Upper lobe of left lung (tissue), 6 donors: ENCODE results near the gene CDY2A. TPM values are rescaled to one million over a fixed set of nuclear protein-coding genes. Genes with fewer than 3 reads are reported as not detected.
"Not testable (repeated sequence)": the region's sequence is repeated elsewhere in the genome, so short reads cannot be mapped to it uniquely, and the experiment has no call there.

Experiments used
- ATAC-seq, 2 donors: fragments of 200-7000 bp; cut with Tn5 transposase; one replicate each; pipeline ENCODE4 v1.9.1; 2022; ENCODE audit warnings: mild to moderate bottlenecking in 2 of 2, moderate library complexity in 2 of 2; ENCODE audit not compliant: low FRiP score in 2 of 2
- DNase-seq, 2 donors: peaks; one replicate each; pipeline ENCODE4 v3.0.0-alpha.2; 2019 to 2020
- H3K27ac ChIP-seq, 4 donors: fragments of 200-600 bp; sonication (generic); one replicate each; pipeline ENCODE4 v1.5.1; 2016 to 2019
- H3K27me3 ChIP-seq, 4 donors: fragments of 200-600 bp; sonication (generic); one replicate each; pipeline ENCODE4 v1.5.1; 2017 to 2019
- H3K36me3 ChIP-seq, 4 donors: fragments of 200-600 bp; sonication (generic); one replicate each; pipeline ENCODE4 v1.5.1; 2016 to 2019
- H3K4me1 ChIP-seq, 4 donors: fragments of 200-600 bp; sonication (generic); one replicate each; pipeline ENCODE4 v1.5.1; 2018 to 2019
- H3K4me3 ChIP-seq, 4 donors: fragments of 200-600 bp; sonication (generic); one replicate each; pipeline ENCODE4 v1.5.1; 2017 to 2019; ENCODE audit warnings: mild to moderate bottlenecking in 2 of 4, moderate library complexity in 1 of 4
- H3K9me3 ChIP-seq, 4 donors: fragments of 200-600 bp; sonication (generic); one replicate each; pipeline ENCODE4 v1.5.1; 2018 to 2019
- WGBS, 2 donors: methylation state at CpG; one replicate each; pipeline ENCODE4 v1.1.5; 2017 to 2018; 5-methylcytosine and 5-hydroxymethylcytosine counted together
- total RNA-seq, 6 donors: library from RNA; depleted of rRNA in 4 of 6; stranded (reverse); fragments of >200 nt in 4 of 6; gene quantifications; one replicate each; pipeline versions ENCODE4 v1.1.0 to v1.2.1, GENCODE V29; 2016 to 2021
- donor health status: DM: no; HTN: no; CAD: no; lungs with moderate emphysema.
- donor health status: DM: no; HTN: yes; CAD: no; lungs with severe emphysema.

Gene CDY2A
- not detected for total RNA-seq

GRCh38 chrY:18025487-18025886 is at the start of gene CDY2A:
CDY2A (plus strand) TSS chrY:18025787; CDS start chrY:18026115, 328 bp downstream.
- not testable (repeated sequence) for DNase-seq, ATAC-seq, H3K27me3 ChIP-seq, H3K9me3 ChIP-seq, H3K4me3 ChIP-seq, H3K36me3 ChIP-seq, H3K27ac ChIP-seq, H3K4me1 ChIP-seq
- WGBS, 2 donors = no CpG with 5 or more reads among the region's 2 CpGs

GRCh38 chrY:17997586-17997985 is 28.0 kb upstream of the CDY2A start:
- not testable (repeated sequence) for H3K36me3 ChIP-seq, H3K27me3 ChIP-seq, H3K9me3 ChIP-seq, H3K4me1 ChIP-seq, H3K4me3 ChIP-seq, DNase-seq, ATAC-seq, H3K27ac ChIP-seq
- no CpG with 5 or more reads among the region's 3 CpGs for WGBS, 2 donors

- not testable (repeated sequence) for H3K9me3 ChIP-seq, ATAC-seq, H3K4me1 ChIP-seq, H3K36me3 ChIP-seq, H3K27ac ChIP-seq, H3K4me3 ChIP-seq, DNase-seq, H3K27me3 ChIP-seq
- WGBS, 2 donors = no CpG with 5 or more reads among the region's 2 CpGs
These were observed 27.3 kb upstream of the CDY2A start for GRCh38 chrY:17998266-17998665.

GRCh38 chrY:18023897-18024296 is 1.7 kb upstream of the CDY2A start:
- not testable (repeated sequence) for H3K4me1 ChIP-seq, DNase-seq, H3K9me3 ChIP-seq, H3K4me3 ChIP-seq, H3K27me3 ChIP-seq, H3K36me3 ChIP-seq, H3K27ac ChIP-seq
- peak in 1 of 2 donors; percentile 72 for ATAC-seq
- no CpG with 5 or more reads among the region's 2 CpGs for WGBS, 2 donors

GRCh38 chrY:18028845-18029244 is 3.3 kb downstream of the CDY2A start:
- H3K4me1 ChIP-seq, DNase-seq, H3K27ac ChIP-seq, H3K4me3 ChIP-seq, H3K36me3 ChIP-seq, H3K9me3 ChIP-seq, H3K27me3 ChIP-seq, ATAC-seq: not testable (repeated sequence)
- WGBS, 2 donors = no CpG with 5 or more reads among the region's 1 CpG

GRCh38 chrY:18030178-18030577 is 4.6 kb downstream of the CDY2A start:
- not testable (repeated sequence) for H3K4me3 ChIP-seq, H3K9me3 ChIP-seq, DNase-seq, H3K27me3 ChIP-seq, H3K4me1 ChIP-seq, H3K27ac ChIP-seq, ATAC-seq, H3K36me3 ChIP-seq
- no CpG with 5 or more reads among the region's 3 CpGs for WGBS, 2 donors

- not testable (repeated sequence) for H3K4me1 ChIP-seq, H3K27ac ChIP-seq, H3K9me3 ChIP-seq, DNase-seq, H3K36me3 ChIP-seq, H3K27me3 ChIP-seq, H3K4me3 ChIP-seq
- ATAC-seq = peak in 1 of 2 donors; percentile 75
- WGBS, 2 donors = no CpG with 5 or more reads among the region's 3 CpGs
These were observed 8.7 kb downstream of the CDY2A start for GRCh38 chrY:18034100-18034814.

- not testable (repeated sequence) for H3K4me3 ChIP-seq, DNase-seq, ATAC-seq, H3K36me3 ChIP-seq, H3K27me3 ChIP-seq, H3K27ac ChIP-seq, H3K4me1 ChIP-seq, H3K9me3 ChIP-seq
- no CpG with 5 or more reads among the region's 3 CpGs for WGBS, 2 donors
These were observed 9.3 kb downstream of the CDY2A start for GRCh38 chrY:18034864-18035263.

GRCh38 chrY:18044990-18045389 is 19.4 kb downstream of the CDY2A start:
- not testable (repeated sequence) for H3K4me1 ChIP-seq, H3K27ac ChIP-seq, H3K36me3 ChIP-seq, H3K9me3 ChIP-seq, DNase-seq, H3K4me3 ChIP-seq, ATAC-seq, H3K27me3 ChIP-seq
- WGBS, 2 donors = no CpG with 5 or more reads among the region's 3 CpGs

- H3K27ac ChIP-seq, H3K27me3 ChIP-seq, H3K4me3 ChIP-seq, H3K4me1 ChIP-seq, H3K9me3 ChIP-seq, DNase-seq, H3K36me3 ChIP-seq: not testable (repeated sequence)
- no CpG with 5 or more reads among the region's 10 CpGs for WGBS, 2 donors
- peak in 1 of 2 donors; percentile 79 for ATAC-seq
These were observed 22.8 kb downstream of the CDY2A start for GRCh38 chrY:18048149-18049040.

- H3K4me3 ChIP-seq, DNase-seq, H3K36me3 ChIP-seq, H3K27me3 ChIP-seq, H3K4me1 ChIP-seq, H3K9me3 ChIP-seq, H3K27ac ChIP-seq: not testable (repeated sequence)
- peak in 1 of 2 donors; percentile 39 for ATAC-seq
- no CpG with 5 or more reads among the region's 4 CpGs for WGBS, 2 donors
These were observed 23.5 kb downstream of the CDY2A start for GRCh38 chrY:18049061-18049460.

GRCh38 chrY:18056473-18056872 is 30.9 kb downstream of the CDY2A start:
- not testable (repeated sequence) for DNase-seq, ATAC-seq, H3K9me3 ChIP-seq, H3K4me3 ChIP-seq, H3K36me3 ChIP-seq, H3K27me3 ChIP-seq, H3K4me1 ChIP-seq, H3K27ac ChIP-seq
- WGBS, 2 donors = no CpG with 5 or more reads among the region's 3 CpGs

- H3K4me1 ChIP-seq, H3K4me3 ChIP-seq, DNase-seq, H3K9me3 ChIP-seq, H3K27ac ChIP-seq, H3K36me3 ChIP-seq, ATAC-seq, H3K27me3 ChIP-seq: not testable (repeated sequence)
- WGBS, 2 donors = no CpG with 5 or more reads among the region's 12 CpGs
These were observed 47.9 kb downstream of the CDY2A start for GRCh38 chrY:18073464-18073863.
